Measurements from ENCODE around the gene ASPDH. TPM values are rescaled to one million over a fixed set of nuclear protein-coding genes. Genes with fewer than 3 reads are reported as not detected.

The ASPDH gene
- total RNA-seq, 2 experiments from 2014 or later: not detected

- no peak overlapping the region for H3K4me3 Mint-ChIP-seq
- H3K4me1 Mint-ChIP-seq (ENCODE audit: low read depth): peaks cover 3% of the 10 kb centered on the region
- H3K36me3 Mint-ChIP-seq (ENCODE audit: low read depth): no peaks in the 10 kb centered on the region
- ChIA-PET POLR2A (no interaction called here), CTCF (no interaction called here)
- no peaks in the 10 kb centered on the region for H3K9me3 Mint-ChIP-seq
- H3K27ac Mint-ChIP-seq: no peak overlapping the region
- TF ChIP-seq CTCF (IDR thresholded peaks at IDR 0.05): no peak
- no peak for DNase-seq
- peaks cover 49% of the 10 kb centered on the region for H3K27me3 Mint-ChIP-seq
- intact Hi-C loops (cut with micrococcal nuclease): no loop called here
- no peak for ATAC-seq
Measured at GRCh38 chr19:50551034-50551714, 37.5 kb upstream of the ASPDH start.

- H3K4me3 Mint-ChIP-seq: no peak overlapping the region
- DNase-seq: no peak
- H3K36me3 Mint-ChIP-seq (ENCODE audit: low read depth): no peaks in the 10 kb centered on the region
- H3K9me3 Mint-ChIP-seq: no peaks in the 10 kb centered on the region
- H3K27ac Mint-ChIP-seq: no peak overlapping the region
- no peak for TF ChIP-seq CTCF (IDR thresholded peaks at IDR 0.05)
- intact Hi-C loops (cut with micrococcal nuclease): no loop called here
- ATAC-seq: no peak
- ChIA-PET CTCF (no interaction called here), POLR2A (no interaction called here)
- peaks cover 3% of the 10 kb centered on the region for H3K4me1 Mint-ChIP-seq (ENCODE audit: low read depth)
- H3K27me3 Mint-ChIP-seq: peaks cover 46% of the 10 kb centered on the region
Measured at GRCh38 chr19:50550594-50550966, 36.9 kb upstream of the ASPDH start.

GRCh38 chr19:50549927-50550593 lies 36.3 kb upstream of the ASPDH start:
- peaks cover 41% of the 10 kb centered on the region for H3K27me3 Mint-ChIP-seq
- ATAC-seq (no peak), DNase-seq (no peak)
- intact Hi-C loops (cut with micrococcal nuclease): no loop called here
- H3K4me3 Mint-ChIP-seq: no peak overlapping the region
- H3K9me3 Mint-ChIP-seq: no peaks in the 10 kb centered on the region
- POLR2A ChIA-PET: no interaction called here
- H3K36me3 Mint-ChIP-seq (ENCODE audit: low read depth): no peaks in the 10 kb centered on the region
- TF ChIP-seq CTCF (IDR thresholded peaks at IDR 0.05): no peak
- peaks cover 3% of the 10 kb centered on the region for H3K4me1 Mint-ChIP-seq (ENCODE audit: low read depth)
- H3K27ac Mint-ChIP-seq: no peak overlapping the region
- CTCF ChIA-PET: no interaction called here

- no peaks in the 10 kb centered on the region for H3K36me3 Mint-ChIP-seq (ENCODE audit: low read depth)
- ATAC-seq: no peak
- CTCF ChIA-PET: interaction anchor here (1.2 kb wide), 1 partner anchor 11 kb away, joined by 3 read pairs; no protein-coding TSS in a partner anchor
- DNase-seq: no peak
- TF ChIP-seq CTCF (IDR thresholded peaks at IDR 0.05): no peak
- H3K4me1 Mint-ChIP-seq (ENCODE audit: low read depth): peaks cover 3% of the 10 kb centered on the region
- H3K4me3 Mint-ChIP-seq: no peak overlapping the region
- H3K27me3 Mint-ChIP-seq: peaks cover 37% of the 10 kb centered on the region
- no peak overlapping the region for H3K27ac Mint-ChIP-seq
- intact Hi-C loops (cut with micrococcal nuclease): no loop called here
- H3K9me3 Mint-ChIP-seq: no peaks in the 10 kb centered on the region
- POLR2A ChIA-PET: no interaction called here
Measured at GRCh38 chr19:50549059-50549926, 35.6 kb upstream of the ASPDH start.
